IPS DF 4.7 (cell line): ENCODE data around the gene SLC7A11.
"Not testable (repeated sequence)": the region's sequence is repeated elsewhere in the genome, so short reads cannot be mapped to it uniquely, and the experiment has no call there.

ENCODE experiments used
- DNase-seq: peaks from one replicate; pipeline ENCODE4 v3.0.0-alpha.2; 2013; ENCODE audit warnings: low spot score; ENCODE audit errors: extremely low read depth

The SLC7A11 gene

GRCh38 chr4:138243369-138243768 is 1.2 kb upstream of the SLC7A11 start:
- DNase-seq = no peak

GRCh38 chr4:138242834-138243156 is 646 bp upstream of the SLC7A11 start:
- DNase-seq = no peak

- DNase-seq = no peak
These were observed 671 bp downstream of the SLC7A11 start for GRCh38 chr4:138241281-138242075.

GRCh38 chr4:138239491-138239890 is 2.7 kb downstream of the SLC7A11 start:
- DNase-seq = no peak

- no peak for DNase-seq
These were observed 3.4 kb downstream of the SLC7A11 start for GRCh38 chr4:138238521-138239292.

- not testable (repeated sequence) for DNase-seq
These were observed 5.0 kb downstream of the SLC7A11 start for GRCh38 chr4:138237132-138237531.

GRCh38 chr4:138236037-138236436 is 6.1 kb downstream of the SLC7A11 start:
- no peak for DNase-seq

GRCh38 chr4:138235419-138235952 is 6.7 kb downstream of the SLC7A11 start:
- no peak for DNase-seq

GRCh38 chr4:138234248-138234647 is 7.9 kb downstream of the SLC7A11 start:
- DNase-seq = no peak

GRCh38 chr4:138233313-138234034 is 8.7 kb downstream of the SLC7A11 start:
- no peak for DNase-seq

GRCh38 chr4:138232364-138232763 is 9.8 kb downstream of the SLC7A11 start:
- no peak for DNase-seq

- DNase-seq = no peak
These were observed 12.1 kb downstream of the SLC7A11 start for GRCh38 chr4:138230048-138230447.

GRCh38 chr4:138229160-138229559 is 13.0 kb downstream of the SLC7A11 start:
- no peak for DNase-seq

- DNase-seq = no peak
These were observed 15.8 kb downstream of the SLC7A11 start for GRCh38 chr4:138226351-138226750.

- DNase-seq = no peak
These were observed 16.7 kb downstream of the SLC7A11 start for GRCh38 chr4:138225477-138225876.

- DNase-seq = no peak
These were observed 17.5 kb downstream of the SLC7A11 start for GRCh38 chr4:138224614-138225013.

GRCh38 chr4:138223231-138223910 is 18.8 kb downstream of the SLC7A11 start:
- DNase-seq = no peak

- DNase-seq = no peak
These were observed 20.1 kb downstream of the SLC7A11 start for GRCh38 chr4:138222046-138222445.

- DNase-seq = no peak
These were observed 23.2 kb downstream of the SLC7A11 start for GRCh38 chr4:138218976-138219375.

GRCh38 chr4:138217567-138217966 is 24.6 kb downstream of the SLC7A11 start:
- no peak for DNase-seq

- DNase-seq = no peak
These were observed 25.8 kb downstream of the SLC7A11 start for GRCh38 chr4:138216272-138216867.
